Esophagus squamous epithelium (tissue), 5 donors: ENCODE data around the gene SLC45A1. TPM values are rescaled to one million over a fixed set of nuclear protein-coding genes. Genes with fewer than 3 reads are reported as not detected.
A peak's percentile ranks its signal among the peaks of the same experiment; 100 is the strongest.

Experiments
- DNase-seq: peaks from one replicate; lab custom pipeline; 2025; lab: John Stamatoyannopoulos, UW
- H3K27ac ChIP-seq, 4 donors: fragments of 200-600 bp; sonication (generic); one replicate each; pipeline ENCODE4 v1.5.1; 2016 to 2019; ENCODE audit warnings: mild to moderate bottlenecking in 1 of 4
- H3K27me3 ChIP-seq, 4 donors: fragments of 200-600 bp; sonication (generic); 1 replicate in 3 of 4; 2 replicates in 1 of 4; pipeline versions ENCODE4 v1.5.1 to v1.6.0; 2017 to 2021; ENCODE audit warnings: antibody characterized with exemption in 1 of 4
- H3K36me3 ChIP-seq, 3 donors: fragments of 200-600 bp; sonication (generic); one replicate each; pipeline ENCODE4 v1.5.1; 2016 to 2019
- H3K4me1 ChIP-seq, 3 donors: fragments of 200-600 bp; sonication (generic); one replicate each; pipeline ENCODE4 v1.5.1; 2017 to 2019
- H3K4me3 ChIP-seq, 4 donors: fragments of 200-600 bp; sonication (generic); 1 replicate in 3 of 4; 2 replicates in 1 of 4; pipeline ENCODE4 v1.5.1; 2016 to 2019; ENCODE audit warnings: mild to moderate bottlenecking in 2 of 4, moderate library complexity in 1 of 4
- H3K9me3 ChIP-seq, 3 donors: fragments of 200-600 bp; sonication (generic); one replicate each; pipeline ENCODE4 v1.5.1; 2016 to 2019
- CTCF ChIP-seq, 6 experiments: fragments of 450-650 bp in 4 of 6; fragments of 200-600 bp in 2 of 6; sonication (generic) in 2 of 6; IDR thresholded peaks; one replicate each; pipeline ENCODE4 v1.5.1; 2016 to 2019; ENCODE audit warnings: antibody characterized with exemption in 6 of 6, mild to moderate bottlenecking in 4 of 6, moderate library complexity in 4 of 6
- POLR2A ChIP-seq, 4 donors: fragments of 450-650 bp; IDR thresholded peaks; one replicate each; pipeline ENCODE4 v1.6.1; 2017; ENCODE audit warnings: antibody characterized with exemption in 4 of 4, mild to moderate bottlenecking in 4 of 4, moderate library complexity in 3 of 4
- WGBS, 2 donors: methylation state at CpG; one replicate each; pipeline ENCODE4 v1.1.5; 2018; 5-methylcytosine and 5-hydroxymethylcytosine counted together
- intact Hi-C: fragments of 100-400 bp; cut with DNase I; formaldehyde crosslinking; loops from one replicate; pipeline ENCODE4 v1.15.0; 2022
- total RNA-seq, 4 donors: library from RNA; depleted of rRNA; stranded (reverse); fragments of >200 nt; gene quantifications; one replicate each; pipeline ENCODE4 v1.1.0, GENCODE V29; 2016
- donor health status: DM: yes; HTN: yes; CAD: no.

SLC45A1 gene
- total RNA-seq, 4 donors from 2014 or later, result 0.13 to 3.4 (median 0.81) TPM

GRCh38 chr1:8350914-8351684, 33.2 kb downstream of the SLC45A1 start:
- Histone ChIP-seq H3K36me3 (peaks cover 9 to 42% (median 17%) of the 10 kb centered on the region in 3 donors), H3K27ac (peak overlapping the region in 3 of 4 donors; percentile 68 to 70 (median 68)), H3K9me3 (no peaks in the 10 kb centered on the region), H3K4me3 (no peak overlapping the region), H3K27me3 (peaks cover 0 to 6% (median 0%) of the 10 kb centered on the region in 4 donors), H3K4me1 (peaks cover 8 to 69% (median 17%) of the 10 kb centered on the region in 3 donors)
- 87 to 89% methylated on average over 10 of the region's 24 CpGs for WGBS, 2 donors
- intact Hi-C loops, result no loop called here
- TF ChIP-seq CTCF (IDR thresholded peaks at IDR 0.05) (no peak), POLR2A (IDR thresholded peaks at IDR 0.05) (no peak)
- no peak for DNase-seq

- Histone ChIP-seq H3K27ac (peak overlapping the region in 3 of 4 donors; percentile 68 to 70 (median 68)), H3K4me1 (peaks cover 8 to 74% (median 17%) of the 10 kb centered on the region in 3 donors), H3K9me3 (no peaks in the 10 kb centered on the region), H3K36me3 (peaks cover 16 to 50% (median 24%) of the 10 kb centered on the region in 3 donors), H3K4me3 (no peak overlapping the region), H3K27me3 (peaks cover 0 to 6% (median 0%) of the 10 kb centered on the region in 4 donors)
- WGBS, 2 donors, result 40 to 47% methylated on average over 1 to 4 of the region's 13 CpGs
- TF ChIP-seq CTCF (IDR thresholded peaks at IDR 0.05) (peak; percentile 15 to 56 (median 44)), POLR2A (IDR thresholded peaks at IDR 0.05) (no peak)
- intact Hi-C loops, result no loop called here
- DNase-seq, result no peak
Observed at GRCh38 chr1:8351693-8352470, 34.0 kb downstream of the SLC45A1 start.

- 67 to 68% methylated on average over 15 of the region's 15 CpGs for WGBS, 2 donors
- peak overlapping the region in 3 of 4 donors; percentile 68 to 70 (median 68) for H3K27ac ChIP-seq
- H3K27me3 ChIP-seq, result peaks cover 0 to 6% (median 0%) of the 10 kb centered on the region in 4 donors
- peaks cover 8 to 75% (median 17%) of the 10 kb centered on the region in 3 donors for H3K4me1 ChIP-seq
- no peak overlapping the region for H3K4me3 ChIP-seq
- no peak for DNase-seq
- peaks cover 20 to 56% (median 30%) of the 10 kb centered on the region in 3 donors for H3K36me3 ChIP-seq
- intact Hi-C loops, result no loop called here
- no peaks in the 10 kb centered on the region for H3K9me3 ChIP-seq
- TF ChIP-seq CTCF (IDR thresholded peaks at IDR 0.05), result no peak
- no peak for TF ChIP-seq POLR2A (IDR thresholded peaks at IDR 0.05)
Observed at GRCh38 chr1:8352471-8352845, 34.5 kb downstream of the SLC45A1 start.

GRCh38 chr1:8352886-8353785, 35.2 kb downstream of the SLC45A1 start:
- 67 to 68% methylated on average over 12 to 21 of the region's 21 CpGs for WGBS, 2 donors
- intact Hi-C loops, result no loop called here
- Histone ChIP-seq H3K27me3 (peaks cover 0 to 6% (median 0%) of the 10 kb centered on the region in 4 donors), H3K27ac (peak overlapping the region; percentile 18 to 70 (median 68)), H3K4me1 (peaks cover 8 to 76% (median 12%) of the 10 kb centered on the region in 3 donors), H3K4me3 (no peak overlapping the region), H3K9me3 (no peaks in the 10 kb centered on the region), H3K36me3 (peaks cover 27 to 63% (median 37%) of the 10 kb centered on the region in 3 donors)
- DNase-seq, result no peak
- TF ChIP-seq POLR2A (IDR thresholded peaks at IDR 0.05) (no peak), CTCF (IDR thresholded peaks at IDR 0.05) (no peak)
